HCT116 (cell line): ENCODE results near the gene PLEKHM3. TPM values are rescaled to one million over a fixed set of nuclear protein-coding genes. Genes with fewer than 3 reads are reported as not detected.

Experiments
- ATAC-seq: fragments of 200-7000 bp; cut with Tn5 transposase; 2 replicates; pipeline ENCODE4 v1.9.1; 2020; ENCODE audit warnings: mild to moderate bottlenecking, moderate library complexity
- BruUV-seq: library from RNA; stranded (reverse); fragments of 400-500 nt; replicated peaks from 2 replicates; lab custom pipeline; 2021; lab: Mats Ljungman, UMichigan
- CTCF ChIA-PET: fragments of 300-600 bp; sonication (Branson Sonifier 250); formaldehyde crosslinking; loops from one replicate; lab custom pipeline; 2021; ENCODE audit warnings: antibody characterized with exemption; lab: Charles Lee
- POLR2A ChIA-PET: fragments of 300-600, 350-600 bp; sonication (Branson Sonifier 250); formaldehyde crosslinking; loops from one replicate; lab custom pipeline; 2021; ENCODE audit warnings: antibody characterized with exemption; lab: Charles Lee
- RAD21 ChIA-PET, 2 experiments: fragments of 300-600 bp; sonication (Branson Sonifier 250); formaldehyde crosslinking; loops; one replicate each; lab custom pipeline; 2023; ENCODE audit warnings: low total read pairs in 2 of 2; ENCODE audit not compliant: uncharacterized antibody in 2 of 2, unreplicated experiment in 2 of 2, low non-redundant PET in 1 of 2; lab: Charles Lee
- DNase-seq: peaks from one replicate; pipeline ENCODE4 v3.0.0-alpha.2; 2010; ENCODE audit warnings: low read depth, low spot score
- H2AFZ ChIP-seq: fragments of 200-600 bp; shearing (Covaris generic), sonication (generic); 2 replicates; pipeline ENCODE4 v1.6.1; 2017; ENCODE audit warnings: low read depth, mixed run types, mixed read lengths, antibody characterized with exemption, low read length; ENCODE audit not compliant: poor library complexity, severe bottlenecking
- H3K27ac ChIP-seq: 2 replicates; pipeline ENCODE4 v1.5.1; 2012; ENCODE audit warnings: low read depth, low read length
- H3K27me3 ChIP-seq: fragments of 200-600 bp; sonication (generic); 2 replicates; pipeline ENCODE4 v1.6.1; 2016; ENCODE audit warnings: mixed run types, low read length, mixed read lengths; ENCODE audit not compliant: insufficient read depth
- H3K36me3 ChIP-seq, 2 experiments: fragments of 200-500 bp in 1 of 2; fragments of 200-600 bp in 1 of 2; sonication (Bioruptor generic) in 1 of 2; sonication (generic) in 1 of 2; 2 replicates each; pipeline versions ENCODE4 v1.5.1 to v1.6.1; 2014 to 2016; ENCODE audit warnings: low read length in 2 of 2, inconsistent platforms in 1 of 2, mixed read lengths in 1 of 2, mixed run types in 1 of 2; ENCODE audit not compliant: insufficient read depth in 2 of 2, control insufficient read depth in 1 of 2
- H3K4me1 ChIP-seq, 2 experiments: fragments of 200-600 bp in 1 of 2; sonication (generic) in 1 of 2; 2 replicates each; pipeline versions ENCODE4 v1.5.1 to v1.6.1; 2012 to 2017; ENCODE audit warnings: low read length in 2 of 2, inconsistent platforms in 1 of 2, mild to moderate bottlenecking in 1 of 2, mixed read lengths in 1 of 2, mixed run types in 1 of 2, moderate library complexity in 1 of 2; ENCODE audit not compliant: insufficient read depth in 2 of 2, control insufficient read depth in 1 of 2
- H3K4me2 ChIP-seq: fragments of 200-600 bp; sonication (generic); 2 replicates; pipeline ENCODE4 v1.6.1; 2017; ENCODE audit warnings: mixed run types, low read length, mixed read lengths
- H3K4me3 ChIP-seq, 2 experiments: fragments of 200-600 bp in 1 of 2; sonication (generic) in 1 of 2; replicated peaks in 1 of 2; 2 replicates each; pipeline ENCODE4 v1.5.1; 2011 to 2016; ENCODE audit warnings: low read length in 2 of 2, control low read depth in 1 of 2, low read depth in 1 of 2, mild to moderate bottlenecking in 1 of 2, mixed read lengths in 1 of 2, mixed run types in 1 of 2
- H3K79me2 ChIP-seq: fragments of 200-600 bp; sonication (generic); 2 replicates; pipeline ENCODE4 v1.6.1; 2017; ENCODE audit warnings: mild to moderate bottlenecking, mixed run types, low read length, moderate library complexity, mixed read lengths; ENCODE audit not compliant: insufficient read depth
- H3K9ac ChIP-seq: fragments of 200-600 bp; sonication (generic); 2 replicates; pipeline ENCODE4 v1.6.1; 2016; ENCODE audit warnings: low read length, mixed read lengths
- H3K9me2 ChIP-seq: fragments of 200-600 bp; sonication (generic), shearing (Covaris generic); 2 replicates; pipeline ENCODE4 v1.6.1; 2017; ENCODE audit warnings: mixed run types, mild to moderate bottlenecking, moderate library complexity; ENCODE audit not compliant: insufficient read depth
- H3K9me3 ChIP-seq, 2 experiments: fragments of 200-500 bp in 1 of 2; fragments of 200-600 bp in 1 of 2; sonication (Bioruptor generic) in 1 of 2; sonication (generic) in 1 of 2; 2 replicates each; pipeline ENCODE4 v1.6.1; 2014 to 2017; ENCODE audit warnings: low read length in 2 of 2, mixed read lengths in 2 of 2, inconsistent platforms in 1 of 2, low read depth in 1 of 2, mild to moderate bottlenecking in 1 of 2, mixed run types in 1 of 2, moderate library complexity in 1 of 2; ENCODE audit not compliant: control insufficient read depth in 1 of 2, insufficient read depth in 1 of 2
- H4K20me1 ChIP-seq: fragments of 200-600 bp; sonication (generic), shearing (Covaris generic); 2 replicates; pipeline ENCODE4 v1.6.1; 2017; ENCODE audit warnings: mixed run types, mild to moderate bottlenecking, moderate library complexity; ENCODE audit not compliant: insufficient read depth
- CBX3 ChIP-seq: IDR thresholded peaks from 2 replicates; pipeline ENCODE4 v1.6.1; 2012; ENCODE audit warnings: low read depth
- EZH2phosphoT487 ChIP-seq: fragments of 200-600 bp; IDR thresholded peaks from 2 replicates; pipeline ENCODE4 v1.6.1; 2018; ENCODE audit warnings: antibody characterized with exemption, borderline replicate concordance
- FOSL1 ChIP-seq: IDR thresholded peaks from 2 replicates; pipeline ENCODE4 v1.6.1; 2012; ENCODE audit warnings: low read depth
- MAX ChIP-seq: IDR thresholded peaks from 2 replicates; pipeline ENCODE4 v1.6.1; 2012
- SRF ChIP-seq: IDR thresholded peaks from 2 replicates; pipeline ENCODE4 v1.6.1; 2012; ENCODE audit warnings: low read depth
- intact Hi-C: fragments of 100-400 bp; cut with micrococcal nuclease; formaldehyde crosslinking; loops from 2 replicates; pipeline ENCODE4 v1.10.0; 2022
- total RNA-seq: library from RNA; stranded (reverse); gene quantifications from one replicate; pipeline ENCODE4 v1.2.1, GENCODE V29; 2021; ENCODE audit not compliant: unreplicated experiment
- TF ChIP-seq, protein P1 (sequence below): IDR thresholded peaks from 2 replicates; pipeline ENCODE4 v1.6.1; 2012; ENCODE audit warnings: low read depth
- TF ChIP-seq, protein P2 (sequence below): IDR thresholded peaks from 2 replicates; pipeline ENCODE4 v1.6.1; 2011; ENCODE audit warnings: mild to moderate bottlenecking, low read length, moderate library complexity; ENCODE audit not compliant: insufficient replicate concordance; ENCODE audit errors: extremely low read depth

Gene PLEKHM3
- total RNA-seq, 1 experiment from 2014 or later: 6.3 TPM

DNA sequence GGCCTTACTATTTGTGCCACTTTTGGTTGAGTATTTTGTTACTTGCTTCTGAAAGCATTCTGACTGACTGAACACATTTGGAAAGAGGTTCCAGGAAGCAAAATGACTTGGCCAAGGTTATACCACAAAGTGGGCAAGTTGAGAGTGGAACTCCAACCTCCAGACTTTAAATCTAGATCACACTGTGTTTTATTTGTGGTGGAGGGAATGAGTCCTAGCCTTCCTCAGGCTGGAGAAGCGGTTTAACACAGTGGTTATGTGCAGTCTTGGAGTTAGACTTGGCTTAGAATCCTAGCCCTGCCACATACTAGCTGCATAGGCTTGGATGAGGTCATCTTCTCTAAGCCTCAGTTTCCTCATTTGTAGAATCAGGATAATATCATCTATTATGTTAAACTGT lies 33.4 kb downstream of the PLEKHM3 start:
- Histone ChIP-seq H3K4me1 (no peaks in the 10 kb centered on the region), H2AFZ (no peak overlapping the region), H3K9me2 (no peaks in the 10 kb centered on the region), H3K4me3 (no peak overlapping the region), H3K27me3 (no peaks in the 10 kb centered on the region), H3K27ac (no peak overlapping the region), H3K79me2 (no peaks in the 10 kb centered on the region), H3K36me3 (no peaks in the 10 kb centered on the region), H3K9ac (no peak overlapping the region), H4K20me1 (no peaks in the 10 kb centered on the region), H3K4me2 (no peak overlapping the region), H3K9me3 (no peaks in the 10 kb centered on the region)
- TF ChIP-seq, protein P1, sequence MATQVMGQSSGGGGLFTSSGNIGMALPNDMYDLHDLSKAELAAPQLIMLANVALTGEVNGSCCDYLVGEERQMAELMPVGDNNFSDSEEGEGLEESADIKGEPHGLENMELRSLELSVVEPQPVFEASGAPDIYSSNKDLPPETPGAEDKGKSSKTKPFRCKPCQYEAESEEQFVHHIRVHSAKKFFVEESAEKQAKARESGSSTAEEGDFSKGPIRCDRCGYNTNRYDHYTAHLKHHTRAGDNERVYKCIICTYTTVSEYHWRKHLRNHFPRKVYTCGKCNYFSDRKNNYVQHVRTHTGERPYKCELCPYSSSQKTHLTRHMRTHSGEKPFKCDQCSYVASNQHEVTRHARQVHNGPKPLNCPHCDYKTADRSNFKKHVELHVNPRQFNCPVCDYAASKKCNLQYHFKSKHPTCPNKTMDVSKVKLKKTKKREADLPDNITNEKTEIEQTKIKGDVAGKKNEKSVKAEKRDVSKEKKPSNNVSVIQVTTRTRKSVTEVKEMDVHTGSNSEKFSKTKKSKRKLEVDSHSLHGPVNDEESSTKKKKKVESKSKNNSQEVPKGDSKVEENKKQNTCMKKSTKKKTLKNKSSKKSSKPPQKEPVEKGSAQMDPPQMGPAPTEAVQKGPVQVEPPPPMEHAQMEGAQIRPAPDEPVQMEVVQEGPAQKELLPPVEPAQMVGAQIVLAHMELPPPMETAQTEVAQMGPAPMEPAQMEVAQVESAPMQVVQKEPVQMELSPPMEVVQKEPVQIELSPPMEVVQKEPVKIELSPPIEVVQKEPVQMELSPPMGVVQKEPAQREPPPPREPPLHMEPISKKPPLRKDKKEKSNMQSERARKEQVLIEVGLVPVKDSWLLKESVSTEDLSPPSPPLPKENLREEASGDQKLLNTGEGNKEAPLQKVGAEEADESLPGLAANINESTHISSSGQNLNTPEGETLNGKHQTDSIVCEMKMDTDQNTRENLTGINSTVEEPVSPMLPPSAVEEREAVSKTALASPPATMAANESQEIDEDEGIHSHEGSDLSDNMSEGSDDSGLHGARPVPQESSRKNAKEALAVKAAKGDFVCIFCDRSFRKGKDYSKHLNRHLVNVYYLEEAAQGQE: no peak
- TF ChIP-seq FOSL1 (no peak), CBX3 (no peak), MAX (no peak), SRF (no peak), EZH2phosphoT487 (no peak)
- TF ChIP-seq, protein P2, sequence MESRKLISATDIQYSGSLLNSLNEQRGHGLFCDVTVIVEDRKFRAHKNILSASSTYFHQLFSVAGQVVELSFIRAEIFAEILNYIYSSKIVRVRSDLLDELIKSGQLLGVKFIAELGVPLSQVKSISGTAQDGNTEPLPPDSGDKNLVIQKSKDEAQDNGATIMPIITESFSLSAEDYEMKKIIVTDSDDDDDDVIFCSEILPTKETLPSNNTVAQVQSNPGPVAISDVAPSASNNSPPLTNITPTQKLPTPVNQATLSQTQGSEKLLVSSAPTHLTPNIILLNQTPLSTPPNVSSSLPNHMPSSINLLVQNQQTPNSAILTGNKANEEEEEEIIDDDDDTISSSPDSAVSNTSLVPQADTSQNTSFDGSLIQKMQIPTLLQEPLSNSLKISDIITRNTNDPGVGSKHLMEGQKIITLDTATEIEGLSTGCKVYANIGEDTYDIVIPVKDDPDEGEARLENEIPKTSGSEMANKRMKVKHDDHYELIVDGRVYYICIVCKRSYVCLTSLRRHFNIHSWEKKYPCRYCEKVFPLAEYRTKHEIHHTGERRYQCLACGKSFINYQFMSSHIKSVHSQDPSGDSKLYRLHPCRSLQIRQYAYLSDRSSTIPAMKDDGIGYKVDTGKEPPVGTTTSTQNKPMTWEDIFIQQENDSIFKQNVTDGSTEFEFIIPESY: no peak
- POLR2A ChIA-PET: no interaction called here
- CTCF ChIA-PET: no interaction called here
- intact Hi-C loops: no loop called here
- ATAC-seq: no peak
- RAD21 ChIA-PET: no interaction called here
- no TSS peak for BruUV-seq
- DNase-seq: no peak
